Measurements from ENCODE around the gene EHD1.

Gene EHD1

DNA sequence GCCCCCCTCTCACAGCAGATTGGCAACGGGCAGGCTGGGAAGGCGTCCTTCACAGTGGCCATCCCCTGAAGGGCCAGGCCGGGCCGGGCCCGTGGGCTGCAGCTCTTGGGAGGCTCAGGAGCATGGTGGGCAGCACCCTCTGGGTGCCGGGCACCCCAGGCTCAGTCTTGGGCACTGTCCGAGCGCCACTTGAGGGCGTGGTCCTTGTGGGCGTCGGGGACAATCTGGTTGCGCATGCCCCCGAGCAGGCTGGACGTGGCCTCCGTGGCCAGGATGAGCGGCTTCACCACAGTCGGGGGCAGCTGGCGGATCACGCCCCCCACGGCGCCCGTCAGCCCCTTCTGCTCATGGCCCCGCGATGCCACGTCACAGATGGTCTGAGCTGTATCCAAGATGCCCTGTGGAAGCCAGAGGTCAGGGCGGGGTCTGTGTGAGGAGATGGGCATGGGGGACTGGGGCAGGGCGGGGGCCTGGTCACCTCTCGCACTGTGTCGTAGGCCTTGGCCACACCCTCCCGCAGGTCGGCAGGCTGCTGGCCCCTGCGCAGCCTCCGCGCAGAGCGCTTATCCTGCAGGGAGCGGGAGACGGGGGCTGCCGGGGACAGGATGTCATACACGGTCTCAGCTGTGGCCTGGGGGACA, 16.5 kb upstream of the EHD1 start:
- H3K9me3 ChIP-seq (ENCODE audit: severe bottlenecking), result no peaks in the 10 kb centered on the region
- H3K27ac ChIP-seq (ENCODE audit: poor library complexity, severe bottlenecking), result no peak overlapping the region
- H3K27me3 ChIP-seq (ENCODE audit: insufficient read depth, poor library complexity, severe bottlenecking), result no peaks in the 10 kb centered on the region
- DNase-seq (ENCODE audit: low spot score), result no peak
- peaks cover 11% of the 10 kb centered on the region; the same call in 1 of the 2 replicates for H3K36me3 ChIP-seq (ENCODE audit: low read depth)
- H3K4me1 ChIP-seq (ENCODE audit: insufficient read depth, poor library complexity, severe bottlenecking), result no peaks in the 10 kb centered on the region
- H3K4me3 ChIP-seq (ENCODE audit: severe bottlenecking), result no peak overlapping the region
- TF ChIP-seq CTCF (IDR thresholded peaks at IDR 0.05; ENCODE audit: poor library complexity, severe bottlenecking), result no peak
- ATAC-seq (ENCODE audit: low read depth), result no peak

DNA sequence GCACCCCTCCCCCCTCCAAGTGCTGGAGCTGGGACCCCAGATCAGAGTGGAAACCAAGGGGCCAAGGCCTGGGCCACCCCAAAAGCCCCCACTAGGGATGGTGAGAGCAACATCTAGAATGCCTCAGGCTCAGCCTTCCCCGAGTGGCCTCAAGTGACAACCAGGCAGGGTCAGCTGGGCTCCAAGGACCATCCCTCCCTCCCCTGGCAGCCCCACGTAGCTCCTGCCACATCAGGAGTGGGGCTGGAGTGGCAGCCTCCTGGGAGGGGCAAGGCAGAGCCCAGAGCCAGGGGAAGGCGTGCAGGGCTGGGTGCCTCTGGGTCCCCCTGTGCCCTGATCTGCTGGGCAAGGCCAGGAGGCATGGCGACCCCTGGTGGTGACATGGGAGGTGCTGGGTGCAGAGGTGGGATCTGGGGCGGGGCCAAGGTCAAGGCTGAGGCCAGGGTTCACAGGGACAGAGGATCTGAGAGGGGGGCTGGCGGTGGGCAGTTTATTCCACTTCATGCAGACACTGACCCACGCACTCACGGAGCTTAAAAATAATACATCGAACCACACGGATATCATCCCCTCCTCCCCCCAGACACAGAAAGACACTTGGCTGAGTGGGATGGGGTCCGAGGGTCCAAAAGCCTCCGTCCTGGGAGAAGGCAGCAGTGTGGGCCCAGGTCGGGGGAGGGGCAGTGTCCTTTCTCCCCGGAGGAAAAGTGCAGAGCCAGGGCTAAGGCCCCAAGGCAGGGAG, 15.8 kb upstream of the EHD1 start:
- Histone ChIP-seq H3K27me3 (ENCODE audit: insufficient read depth, poor library complexity, severe bottlenecking) (no peaks in the 10 kb centered on the region), H3K4me1 (ENCODE audit: insufficient read depth, poor library complexity, severe bottlenecking) (no peaks in the 10 kb centered on the region), H3K4me3 (ENCODE audit: severe bottlenecking) (no peak overlapping the region), H3K36me3 (ENCODE audit: low read depth) (peaks cover 11% of the 10 kb centered on the region; the same call in 1 of the 2 replicates), H3K9me3 (ENCODE audit: severe bottlenecking) (no peaks in the 10 kb centered on the region), H3K27ac (ENCODE audit: poor library complexity, severe bottlenecking) (no peak overlapping the region)
- peak; percentile 77 for ATAC-seq (ENCODE audit: low read depth)
- peak; percentile 89 for TF ChIP-seq CTCF (IDR thresholded peaks at IDR 0.05; ENCODE audit: poor library complexity, severe bottlenecking)
- no peak for DNase-seq (ENCODE audit: low spot score)

DNA sequence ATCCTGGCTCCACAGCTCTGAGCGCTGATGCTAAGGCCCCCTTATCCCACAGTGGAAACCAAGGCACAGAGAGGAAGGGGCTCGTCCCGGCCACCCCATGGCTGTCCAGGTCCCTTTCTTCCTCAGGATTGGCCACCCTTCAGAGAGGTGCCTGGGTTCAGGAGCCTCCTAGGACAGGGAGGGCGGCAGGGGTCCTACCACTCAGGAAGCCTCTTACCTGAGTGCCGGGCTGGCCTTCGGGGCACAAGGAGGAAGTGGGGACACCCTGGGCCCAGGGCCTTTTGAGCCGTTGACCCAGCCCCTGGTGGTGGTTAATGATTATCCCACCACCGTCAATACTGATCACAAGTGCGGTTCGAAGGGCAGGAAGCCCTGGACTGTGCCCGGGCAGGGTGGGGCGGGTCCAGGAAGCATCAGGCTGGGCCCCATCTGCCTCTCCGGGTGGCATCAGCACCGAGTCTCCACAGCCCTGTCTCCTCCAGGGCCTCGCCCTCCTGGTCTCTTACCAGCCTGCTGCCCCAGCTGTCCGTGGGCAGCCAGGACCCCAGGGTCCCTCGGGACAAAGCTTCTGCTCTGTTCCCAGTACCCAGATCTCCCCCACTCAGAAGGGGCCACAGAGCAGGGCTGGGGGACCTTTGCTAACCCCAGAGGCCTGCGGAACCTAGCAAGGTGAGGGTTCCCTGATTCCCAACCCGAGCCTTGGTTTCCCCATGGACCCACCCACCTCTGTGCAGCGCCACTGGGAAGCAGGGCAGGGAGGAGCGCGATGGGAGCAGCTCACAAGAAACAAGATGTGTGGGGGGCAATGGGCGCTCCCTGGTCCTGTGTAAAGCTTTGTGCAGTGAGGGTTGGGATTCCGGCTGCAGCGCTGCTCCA, 15.0 kb upstream of the EHD1 start:
- Histone ChIP-seq H3K27me3 (ENCODE audit: insufficient read depth, poor library complexity, severe bottlenecking) (no peaks in the 10 kb centered on the region), H3K9me3 (ENCODE audit: severe bottlenecking) (no peaks in the 10 kb centered on the region), H3K27ac (ENCODE audit: poor library complexity, severe bottlenecking) (no peak overlapping the region), H3K4me1 (ENCODE audit: insufficient read depth, poor library complexity, severe bottlenecking) (no peaks in the 10 kb centered on the region), H3K36me3 (ENCODE audit: low read depth) (peaks cover 11% of the 10 kb centered on the region; the same call in 1 of the 2 replicates), H3K4me3 (ENCODE audit: severe bottlenecking) (no peak overlapping the region)
- DNase-seq (ENCODE audit: low spot score) (no peak), ATAC-seq (ENCODE audit: low read depth) (no peak)
- no peak for TF ChIP-seq CTCF (IDR thresholded peaks at IDR 0.05; ENCODE audit: poor library complexity, severe bottlenecking)

DNA sequence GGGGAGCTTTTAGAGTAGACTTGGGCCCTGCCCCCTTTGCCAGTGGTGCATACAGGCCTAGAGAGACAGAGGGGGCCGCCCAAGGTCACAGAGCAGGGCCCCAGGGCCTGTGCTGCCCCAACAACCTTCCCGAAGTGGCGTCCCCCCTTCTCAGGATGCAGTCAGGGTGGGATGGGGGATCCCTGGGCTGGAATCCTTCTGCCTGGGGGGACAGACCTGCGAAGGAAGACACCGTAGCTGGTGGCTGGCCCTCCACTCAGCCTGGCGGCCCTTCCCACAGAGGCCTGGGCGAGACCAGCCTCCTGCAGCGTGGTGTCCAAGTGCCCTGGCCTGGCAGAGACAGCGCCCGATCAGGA, 14.4 kb upstream of the EHD1 start:
- H3K4me1 ChIP-seq (ENCODE audit: insufficient read depth, poor library complexity, severe bottlenecking), result no peaks in the 10 kb centered on the region
- DNase-seq (ENCODE audit: low spot score) (no peak), ATAC-seq (ENCODE audit: low read depth) (no peak)
- H3K4me3 ChIP-seq (ENCODE audit: severe bottlenecking), result no peak overlapping the region
- no peaks in the 10 kb centered on the region for H3K9me3 ChIP-seq (ENCODE audit: severe bottlenecking)
- no peak overlapping the region for H3K27ac ChIP-seq (ENCODE audit: poor library complexity, severe bottlenecking)
- no peak for TF ChIP-seq CTCF (IDR thresholded peaks at IDR 0.05; ENCODE audit: poor library complexity, severe bottlenecking)
- H3K36me3 ChIP-seq (ENCODE audit: low read depth), result peaks cover 7% of the 10 kb centered on the region; the same call in 1 of the 2 replicates
- H3K27me3 ChIP-seq (ENCODE audit: insufficient read depth, poor library complexity, severe bottlenecking), result no peaks in the 10 kb centered on the region
